ENCODE results near the gene PEX10. TPM values are rescaled to one million over a fixed set of nuclear protein-coding genes. Genes with fewer than 3 reads are reported as not detected.

Gene PEX10
- total RNA-seq, 6 experiments from 2014 or later: 7.4 to 24.3 (median 10.5) TPM

DNA sequence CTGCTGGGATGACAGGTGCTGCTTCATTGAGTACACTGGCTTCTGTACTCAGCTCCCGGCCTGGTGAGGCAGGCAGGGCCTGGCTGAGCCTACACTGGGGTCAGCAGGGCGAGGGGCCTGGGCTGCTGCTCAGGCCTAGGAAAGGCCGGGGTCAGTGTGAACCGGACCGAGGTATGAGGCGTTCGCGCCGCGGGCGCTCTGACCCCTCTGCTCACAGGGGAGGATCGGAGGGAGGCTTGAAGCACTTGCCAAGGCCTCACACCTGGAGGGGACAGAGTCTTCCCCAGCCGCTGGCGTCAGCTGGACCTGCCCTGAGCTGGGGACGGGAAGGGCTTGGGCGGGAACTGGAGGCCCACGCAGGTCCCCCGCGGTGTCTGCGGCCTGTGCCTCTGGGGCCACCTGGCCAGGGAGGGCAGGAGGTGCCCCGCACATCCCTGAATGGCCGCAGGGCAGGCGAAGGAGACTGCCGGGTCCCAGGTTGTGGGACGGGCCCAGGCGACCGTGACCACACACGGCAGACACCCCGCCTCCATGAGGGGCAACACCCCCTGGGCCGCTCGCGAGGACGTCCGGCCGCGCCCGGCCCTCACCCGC, 466 bp downstream of the PEX10 start:
- no peaks in the 10 kb centered on the region for H3K27me3 ChIP-seq
- peak; percentile 62 to 72 (median 65) for DNase-seq
- ATAC-seq: peak in 3 of 4 donors; percentile 1 to 4 (median 2)
- intact Hi-C loops (cut with DNase I): no loop called here
- peaks cover 0 to 24% (median 8%) of the 10 kb centered on the region in 4 donors for H3K4me1 ChIP-seq
- no peaks in the 10 kb centered on the region for H3K9me3 ChIP-seq
- H3K4me3 ChIP-seq: peak overlapping the region; percentile 99 to 100 (median 99)
- H3K36me3 ChIP-seq: no peaks in the 10 kb centered on the region
- no CpG with 5 or more reads among the region's 38 CpGs for WGBS (ENCODE audit: insufficient coverage, low coverage, low lambda C conversion rate, missing lambda C conversion rate)
- H3K27ac ChIP-seq: peak overlapping the region; percentile 44 to 84 (median 77)
- TF ChIP-seq, protein P1, sequence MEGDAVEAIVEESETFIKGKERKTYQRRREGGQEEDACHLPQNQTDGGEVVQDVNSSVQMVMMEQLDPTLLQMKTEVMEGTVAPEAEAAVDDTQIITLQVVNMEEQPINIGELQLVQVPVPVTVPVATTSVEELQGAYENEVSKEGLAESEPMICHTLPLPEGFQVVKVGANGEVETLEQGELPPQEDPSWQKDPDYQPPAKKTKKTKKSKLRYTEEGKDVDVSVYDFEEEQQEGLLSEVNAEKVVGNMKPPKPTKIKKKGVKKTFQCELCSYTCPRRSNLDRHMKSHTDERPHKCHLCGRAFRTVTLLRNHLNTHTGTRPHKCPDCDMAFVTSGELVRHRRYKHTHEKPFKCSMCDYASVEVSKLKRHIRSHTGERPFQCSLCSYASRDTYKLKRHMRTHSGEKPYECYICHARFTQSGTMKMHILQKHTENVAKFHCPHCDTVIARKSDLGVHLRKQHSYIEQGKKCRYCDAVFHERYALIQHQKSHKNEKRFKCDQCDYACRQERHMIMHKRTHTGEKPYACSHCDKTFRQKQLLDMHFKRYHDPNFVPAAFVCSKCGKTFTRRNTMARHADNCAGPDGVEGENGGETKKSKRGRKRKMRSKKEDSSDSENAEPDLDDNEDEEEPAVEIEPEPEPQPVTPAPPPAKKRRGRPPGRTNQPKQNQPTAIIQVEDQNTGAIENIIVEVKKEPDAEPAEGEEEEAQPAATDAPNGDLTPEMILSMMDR (IDR thresholded peaks at IDR 0.05): no peak
- no peak for TF ChIP-seq POLR2A (IDR thresholded peaks at IDR 0.05)

DNA sequence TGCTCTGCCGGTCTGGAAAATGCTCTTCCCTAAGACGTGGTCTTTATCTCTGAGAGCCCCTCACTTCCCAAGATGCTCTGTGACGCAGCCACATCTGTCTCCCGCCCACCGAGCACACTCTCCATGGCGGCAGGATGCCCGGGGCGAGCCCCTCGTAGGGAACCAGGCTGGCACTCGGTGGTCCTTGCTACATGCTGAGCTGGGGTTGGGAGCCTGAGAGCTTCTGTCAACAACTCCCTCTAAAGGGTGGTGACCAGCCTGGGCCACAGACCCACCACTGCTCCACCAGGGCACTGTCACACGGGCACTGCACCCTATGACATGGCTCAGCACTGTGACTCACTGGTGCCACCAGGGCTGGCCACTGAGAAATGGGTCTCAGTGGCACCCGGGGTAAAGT, 2.6 kb downstream of the PEX10 start:
- DNase-seq (no peak), ATAC-seq (no peak)
- no peak overlapping the region for H3K4me3 ChIP-seq
- WGBS (ENCODE audit: insufficient coverage, low coverage, low lambda C conversion rate, missing lambda C conversion rate): 64% methylated on average over 3 of the region's 12 CpGs
- no peaks in the 10 kb centered on the region for H3K9me3 ChIP-seq
- H3K4me1 ChIP-seq: peaks cover 0 to 24% (median 8%) of the 10 kb centered on the region in 4 donors
- H3K27ac ChIP-seq: no peak overlapping the region
- TF ChIP-seq POLR2A (IDR thresholded peaks at IDR 0.05): no peak
- TF ChIP-seq, protein P1 (IDR thresholded peaks at IDR 0.05): no peak
- H3K36me3 ChIP-seq: peaks cover 0 to 11% (median 4%) of the 10 kb centered on the region in 4 donors
- intact Hi-C loops (cut with DNase I): no loop called here
- no peaks in the 10 kb centered on the region for H3K27me3 ChIP-seq

DNA sequence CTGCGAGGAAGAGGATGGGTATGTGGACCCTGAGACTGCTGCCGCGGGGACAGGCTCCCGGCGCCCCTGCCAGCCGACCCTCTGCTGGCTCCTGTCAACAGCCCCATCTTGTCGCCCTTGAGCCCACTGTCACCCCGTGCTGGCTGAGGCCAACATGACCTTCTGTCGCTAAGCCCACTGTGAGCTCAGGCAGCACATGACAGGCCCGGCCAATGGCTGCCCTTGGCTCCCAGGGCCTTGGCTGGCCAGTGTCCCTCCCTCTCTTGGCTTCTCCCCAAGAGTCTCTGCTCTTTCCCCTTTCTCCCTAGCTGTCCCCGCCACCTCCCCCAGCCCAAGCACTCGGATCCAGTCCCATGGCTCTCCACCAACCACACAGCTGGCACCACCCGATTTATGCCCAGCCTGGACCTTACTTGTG, 3.5 kb downstream of the PEX10 start:
- 16% methylated on average over 4 of the region's 13 CpGs for WGBS (ENCODE audit: insufficient coverage, low coverage, low lambda C conversion rate, missing lambda C conversion rate)
- no peak overlapping the region for H3K4me3 ChIP-seq
- DNase-seq: peak in 2 of 3 donors; percentile 56 to 94
- intact Hi-C loops (cut with DNase I): no loop called here
- no peak overlapping the region for H3K27ac ChIP-seq
- peak; percentile 3 to 45 (median 16) for ATAC-seq
- H3K9me3 ChIP-seq: no peaks in the 10 kb centered on the region
- TF ChIP-seq, protein P1 (IDR thresholded peaks at IDR 0.05): no peak
- TF ChIP-seq POLR2A (IDR thresholded peaks at IDR 0.05): no peak
- no peaks in the 10 kb centered on the region for H3K27me3 ChIP-seq
- peaks cover 0 to 17% (median 5%) of the 10 kb centered on the region in 4 donors for H3K4me1 ChIP-seq
- peaks cover 0 to 19% (median 8%) of the 10 kb centered on the region in 4 donors for H3K36me3 ChIP-seq

DNA sequence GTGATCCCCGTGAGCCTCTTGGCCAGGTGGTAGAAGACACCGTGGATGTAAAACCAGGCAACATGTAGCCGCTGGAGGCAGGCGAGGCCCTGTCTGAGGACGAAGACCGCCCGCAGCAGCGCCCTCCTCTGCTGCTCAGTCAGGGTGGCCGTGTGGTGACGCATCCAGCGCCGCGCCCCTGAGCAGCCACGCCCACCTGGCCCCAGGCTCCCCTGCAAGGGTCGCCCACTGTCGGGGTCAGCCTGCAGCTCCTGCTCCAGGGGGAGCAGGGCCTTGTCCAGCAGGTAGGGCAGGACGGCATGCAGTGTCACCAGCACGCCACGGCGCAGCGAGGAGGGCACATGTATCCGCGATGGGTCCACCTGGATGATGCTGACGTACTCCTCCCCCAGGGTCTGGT, 3.9 kb downstream of the PEX10 start:
- peaks cover 0 to 24% (median 10%) of the 10 kb centered on the region in 4 donors for H3K36me3 ChIP-seq
- no peak overlapping the region for H3K4me3 ChIP-seq
- no CpG with 5 or more reads among the region's 24 CpGs for whole genome bisulfite sequencing (ENCODE audit: insufficient coverage, low coverage, low lambda C conversion rate, missing lambda C conversion rate)
- no peak for ATAC-seq
- no peak overlapping the region for H3K27ac ChIP-seq
- no peaks in the 10 kb centered on the region for H3K9me3 ChIP-seq
- intact Hi-C loops (cut with DNase I): no loop called here
- TF ChIP-seq, protein P1 (IDR thresholded peaks at IDR 0.05): no peak
- TF ChIP-seq POLR2A (IDR thresholded peaks at IDR 0.05): no peak
- DNase-seq: no peak
- peaks cover 0 to 13% (median 3%) of the 10 kb centered on the region in 4 donors for H3K4me1 ChIP-seq
- H3K27me3 ChIP-seq: no peaks in the 10 kb centered on the region
